Putamen (tissue), 1 donor: ENCODE data around the gene RASSF1.

ENCODE experiments used
- DNase-seq: peaks from one replicate; pipeline ENCODE4 v3.0.0-alpha.2; 2016; ENCODE audit warnings: low spot score

The RASSF1 gene

GRCh38 chr3:50299929-50300680 lies 40.5 kb downstream of the RASSF1 start:
- peak; percentile 86 for DNase-seq

- no peak for DNase-seq
Measured at GRCh38 chr3:50299638-50299928, 41.1 kb downstream of the RASSF1 start.

- DNase-seq = peak; percentile 100
Measured at GRCh38 chr3:50298836-50299637, 41.6 kb downstream of the RASSF1 start, which contains the start of the genes HYAL3 and NAA80. HYAL3 (minus strand) TSS chr3:50299405; CDS start chr3:50295602, 3,803 bp downstream. NAA80 (minus strand) TSS chr3:50299405; CDS start chr3:50297463, 1,942 bp downstream.

GRCh38 chr3:50297896-50298725 lies 42.5 kb downstream of the RASSF1 start:
- DNase-seq = no peak

- no peak for DNase-seq
Measured at GRCh38 chr3:50297384-50297775, 43.3 kb downstream of the RASSF1 start.

- no peak for DNase-seq
Measured at GRCh38 chr3:50296721-50297383, 43.8 kb downstream of the RASSF1 start.

GRCh38 chr3:50295553-50296431 lies 44.8 kb downstream of the RASSF1 start:
- DNase-seq = no peak

GRCh38 chr3:50294492-50295403 lies 45.9 kb downstream of the RASSF1 start:
- DNase-seq = no peak

- DNase-seq = no peak
Measured at GRCh38 chr3:50294089-50294488, 46.5 kb downstream of the RASSF1 start.

- DNase-seq = no peak
Measured at GRCh38 chr3:50293079-50293801, 47.4 kb downstream of the RASSF1 start.

GRCh38 chr3:50292159-50293078 lies 48.2 kb downstream of the RASSF1 start, which contains the start of gene IFRD2:
IFRD2 (minus strand) TSS chr3:50292429; CDS start chr3:50292274, 155 bp downstream.
- DNase-seq = peak; percentile 98

- DNase-seq = no peak
Measured at GRCh38 chr3:50290161-50290641, 50.4 kb downstream of the RASSF1 start.

- DNase-seq = no peak
Measured at GRCh38 chr3:50289130-50289529, 51.5 kb downstream of the RASSF1 start.

GRCh38 chr3:50288387-50289007 lies 52.1 kb downstream of the RASSF1 start:
- DNase-seq = no peak

GRCh38 chr3:50287262-50287661 lies 53.4 kb downstream of the RASSF1 start:
- DNase-seq = no peak

- DNase-seq = no peak
Measured at GRCh38 chr3:50286322-50287227, 54.1 kb downstream of the RASSF1 start.
